ENCODE measurements around the gene CBX1. TPM values are rescaled to one million over a fixed set of nuclear protein-coding genes. Genes with fewer than 3 reads are reported as not detected.
A peak's percentile ranks its signal among the peaks of the same experiment; 100 is the strongest.

Gene CBX1
- total RNA-seq, 1 donor from 2014 or later = 64.6 TPM

GRCh38 chr17:48058393-48059124 is 42.7 kb downstream of the CBX1 start:
- peaks cover 26% of the 10 kb centered on the region for H3K4me1 Mint-ChIP-seq
- intact Hi-C loops (cut with micrococcal nuclease) = no loop called here
- DNase-seq = no peak
- H3K4me3 Mint-ChIP-seq = no peak overlapping the region
- peak overlapping the region; percentile 74 for H3K27ac Mint-ChIP-seq
- H3K27me3 Mint-ChIP-seq = no peaks in the 10 kb centered on the region
- H3K9me3 Mint-ChIP-seq = no peaks in the 10 kb centered on the region
- H3K36me3 Mint-ChIP-seq (ENCODE audit: low read depth) = peaks cover 72% of the 10 kb centered on the region

- H3K4me1 Mint-ChIP-seq = peaks cover 34% of the 10 kb centered on the region
- no peaks in the 10 kb centered on the region for H3K9me3 Mint-ChIP-seq
- peak overlapping the region; percentile 95 for H3K27ac Mint-ChIP-seq
- intact Hi-C loops (cut with micrococcal nuclease) = no loop called here
- DNase-seq = no peak
- H3K4me3 Mint-ChIP-seq = no peak overlapping the region
- H3K36me3 Mint-ChIP-seq (ENCODE audit: low read depth) = peaks cover 78% of the 10 kb centered on the region
- no peaks in the 10 kb centered on the region for H3K27me3 Mint-ChIP-seq
These were observed 43.7 kb downstream of the CBX1 start for GRCh38 chr17:48057626-48058025.

GRCh38 chr17:48056879-48057278 is 44.4 kb downstream of the CBX1 start:
- intact Hi-C loops (cut with micrococcal nuclease) = no loop called here
- no peak for DNase-seq

GRCh38 chr17:48056246-48056745 is 45.0 kb downstream of the CBX1 start:
- peak overlapping the region; percentile 95 for H3K27ac Mint-ChIP-seq
- H3K27me3 Mint-ChIP-seq = no peaks in the 10 kb centered on the region
- peak overlapping the region; percentile 56 for H3K4me3 Mint-ChIP-seq
- peaks cover 77% of the 10 kb centered on the region for H3K36me3 Mint-ChIP-seq (ENCODE audit: low read depth)
- no peaks in the 10 kb centered on the region for H3K9me3 Mint-ChIP-seq
- H3K4me1 Mint-ChIP-seq = peaks cover 46% of the 10 kb centered on the region
- intact Hi-C loops (cut with micrococcal nuclease) = no loop called here
- DNase-seq = no peak

More at GRCh38 chr17:48056879-48057278, 44.4 kb downstream of the CBX1 start:
- Mint-ChIP-seq H3K27ac (peak overlapping the region; percentile 95), H3K27me3 (no peaks in the 10 kb centered on the region), H3K9me3 (no peaks in the 10 kb centered on the region), H3K4me1 (peaks cover 42% of the 10 kb centered on the region), H3K4me3 (peak overlapping the region; percentile 56), H3K36me3 (ENCODE audit: low read depth) (peaks cover 77% of the 10 kb centered on the region)

GRCh38 chr17:48055531-48056245 is 45.6 kb downstream of the CBX1 start:
- DNase-seq = peak; percentile 67
- Mint-ChIP-seq H3K27ac (peak overlapping the region; percentile 95), H3K9me3 (no peaks in the 10 kb centered on the region), H3K27me3 (no peaks in the 10 kb centered on the region), H3K36me3 (ENCODE audit: low read depth) (peaks cover 78% of the 10 kb centered on the region), H3K4me3 (peak overlapping the region; percentile 56), H3K4me1 (peaks cover 45% of the 10 kb centered on the region)
- intact Hi-C loops (cut with micrococcal nuclease) = no loop called here

GRCh38 chr17:48054238-48055185 is 46.8 kb downstream of the CBX1 start:
- intact Hi-C loops (cut with micrococcal nuclease) = no loop called here
- peak overlapping the region; percentile 95 for H3K27ac Mint-ChIP-seq
- H3K4me3 Mint-ChIP-seq = peak overlapping the region; percentile 56
- H3K4me1 Mint-ChIP-seq = peaks cover 52% of the 10 kb centered on the region
- no peaks in the 10 kb centered on the region for H3K27me3 Mint-ChIP-seq
- DNase-seq = no peak
- H3K9me3 Mint-ChIP-seq = no peaks in the 10 kb centered on the region
- peaks cover 77% of the 10 kb centered on the region for H3K36me3 Mint-ChIP-seq (ENCODE audit: low read depth)

GRCh38 chr17:48053758-48054237 is 47.5 kb downstream of the CBX1 start:
- Mint-ChIP-seq H3K27me3 (no peaks in the 10 kb centered on the region), H3K27ac (peak overlapping the region; percentile 70), H3K9me3 (no peaks in the 10 kb centered on the region), H3K4me1 (peaks cover 55% of the 10 kb centered on the region), H3K4me3 (peak overlapping the region; percentile 16), H3K36me3 (ENCODE audit: low read depth) (peaks cover 69% of the 10 kb centered on the region)
- DNase-seq = no peak
- intact Hi-C loops (cut with micrococcal nuclease) = no loop called here

- Mint-ChIP-seq H3K27ac (peak overlapping the region; percentile 70), H3K9me3 (no peaks in the 10 kb centered on the region), H3K36me3 (ENCODE audit: low read depth) (peaks cover 64% of the 10 kb centered on the region), H3K27me3 (no peaks in the 10 kb centered on the region), H3K4me1 (peaks cover 53% of the 10 kb centered on the region), H3K4me3 (peak overlapping the region; percentile 61)
- intact Hi-C loops (cut with micrococcal nuclease) = no loop called here
- no peak for DNase-seq
These were observed 48.1 kb downstream of the CBX1 start for GRCh38 chr17:48052956-48053757.

- Mint-ChIP-seq H3K4me3 (peak overlapping the region; percentile 48), H3K27me3 (no peaks in the 10 kb centered on the region), H3K4me1 (peaks cover 55% of the 10 kb centered on the region), H3K36me3 (ENCODE audit: low read depth) (peaks cover 51% of the 10 kb centered on the region), H3K9me3 (no peaks in the 10 kb centered on the region), H3K27ac (peak overlapping the region; percentile 73)
- intact Hi-C loops (cut with micrococcal nuclease) = no loop called here
- no peak for DNase-seq
These were observed 49.4 kb downstream of the CBX1 start for GRCh38 chr17:48051706-48052486.

- intact Hi-C loops (cut with micrococcal nuclease) = no loop called here
- DNase-seq = no peak
- Mint-ChIP-seq H3K36me3 (ENCODE audit: low read depth) (peaks cover 47% of the 10 kb centered on the region), H3K9me3 (no peaks in the 10 kb centered on the region), H3K27me3 (no peaks in the 10 kb centered on the region), H3K4me3 (peak overlapping the region; percentile 48), H3K4me1 (peaks cover 57% of the 10 kb centered on the region), H3K27ac (peak overlapping the region; percentile 4)
These were observed 50.0 kb downstream of the CBX1 start for GRCh38 chr17:48051283-48051682.

GRCh38 chr17:48048384-48049126 is 52.7 kb downstream of the CBX1 start:
- Mint-ChIP-seq H3K4me3 (peak overlapping the region; percentile 96), H3K4me1 (peaks cover 49% of the 10 kb centered on the region), H3K27me3 (no peaks in the 10 kb centered on the region), H3K9me3 (no peaks in the 10 kb centered on the region), H3K27ac (peak overlapping the region; percentile 96), H3K36me3 (ENCODE audit: low read depth) (peaks cover 37% of the 10 kb centered on the region)
- intact Hi-C loops (cut with micrococcal nuclease) = loop anchor here (1.0 to 2.0 kb wide), 3 partner anchors 23 to 78 kb away; partner anchors contain the start of genes CBX1 and CDK5RAP3
- DNase-seq = no peak
